CD4-positive, alpha-beta T cell treated with Interleukin-1 beta for 1 hour (primary cell): Measurements from ENCODE around the gene CKAP2.
"Not testable (repeated sequence)": the region's sequence is repeated elsewhere in the genome, so short reads cannot be mapped to it uniquely, and the experiment has no call there.

ENCODE experiments used
- DNase-seq, 2 donors: peaks; one replicate each; pipeline ENCODE4 v3.0.0-alpha.2; 2020 to 2022

The CKAP2 gene

GRCh38 chr13:52451135-52451804, 4.0 kb upstream of the CKAP2 start:
- no peak for DNase-seq

- no peak for DNase-seq
Measured at GRCh38 chr13:52452470-52452869, 2.8 kb upstream of the CKAP2 start.

GRCh38 chr13:52454459-52454819, 839 bp upstream of the CKAP2 start:
- DNase-seq: peak; percentile 39 to 40

GRCh38 chr13:52455677-52456041, 381 bp downstream of the CKAP2 start:
- DNase-seq: peak; percentile 73 to 75

GRCh38 chr13:52459668-52460067, 4.4 kb downstream of the CKAP2 start:
- DNase-seq: no peak

GRCh38 chr13:52461265-52461664, 6.0 kb downstream of the CKAP2 start:
- no peak for DNase-seq

GRCh38 chr13:52463526-52463925, 8.2 kb downstream of the CKAP2 start:
- no peak for DNase-seq

GRCh38 chr13:52468487-52468886, 13.2 kb downstream of the CKAP2 start:
- DNase-seq: not testable (repeated sequence)

GRCh38 chr13:52480677-52481428, 25.6 kb downstream of the CKAP2 start:
- DNase-seq: not testable (repeated sequence)

GRCh38 chr13:52487078-52487477, 31.8 kb downstream of the CKAP2 start:
- not testable (repeated sequence) for DNase-seq

- DNase-seq: not testable (repeated sequence)
Measured at GRCh38 chr13:52488763-52489162, 33.5 kb downstream of the CKAP2 start.

- not testable (repeated sequence) for DNase-seq
Measured at GRCh38 chr13:52491015-52491414, 35.7 kb downstream of the CKAP2 start.

- not testable (repeated sequence) for DNase-seq
Measured at GRCh38 chr13:52494241-52494640, 39.0 kb downstream of the CKAP2 start.

- peak in 1 of 2 donors; percentile 8 for DNase-seq
Measured at GRCh38 chr13:52497979-52498378, 42.7 kb downstream of the CKAP2 start.

GRCh38 chr13:52502277-52502676, 47.0 kb downstream of the CKAP2 start:
- DNase-seq: not testable (repeated sequence)

- not testable (repeated sequence) for DNase-seq
Measured at GRCh38 chr13:52505843-52506242, 50.6 kb downstream of the CKAP2 start.

GRCh38 chr13:52509532-52509931, 54.3 kb downstream of the CKAP2 start:
- DNase-seq: not testable (repeated sequence)

GRCh38 chr13:52510221-52510797, 55.0 kb downstream of the CKAP2 start:
- DNase-seq: not testable (repeated sequence)

GRCh38 chr13:52511598-52511997, 56.3 kb downstream of the CKAP2 start:
- not testable (repeated sequence) for DNase-seq

GRCh38 chr13:52513957-52514596, 58.8 kb downstream of the CKAP2 start:
- peak; percentile 23 to 38 for DNase-seq

GRCh38 chr13:52523323-52523722, 68.0 kb downstream of the CKAP2 start:
- DNase-seq: not testable (repeated sequence)
